IPS-20b (cell line): ENCODE measurements around the gene CERS5.

Source experiments
- H3K27ac ChIP-seq: one replicate; pipeline ENCODE4 v1.5.1; 2013; ENCODE audit warnings: low read length
- H3K27me3 ChIP-seq: 2 replicates; pipeline ENCODE4 v1.6.1; 2013; ENCODE audit warnings: mild to moderate bottlenecking, low read length, inconsistent platforms; ENCODE audit not compliant: insufficient read depth
- H3K36me3 ChIP-seq: 2 replicates; pipeline ENCODE4 v1.6.1; 2013; ENCODE audit warnings: low read depth, mild to moderate bottlenecking, inconsistent platforms, low read length, moderate library complexity; ENCODE audit not compliant: insufficient read depth
- H3K4me1 ChIP-seq: 2 replicates; pipeline ENCODE4 v1.6.1; 2013; ENCODE audit warnings: mild to moderate bottlenecking, control low read depth, inconsistent platforms, low read length, moderate library complexity; ENCODE audit not compliant: insufficient read depth
- H3K4me3 ChIP-seq: 2 replicates; pipeline ENCODE4 v1.5.1; 2013; ENCODE audit warnings: mild to moderate bottlenecking, low read length, inconsistent platforms
- H3K9ac ChIP-seq: 2 replicates; pipeline ENCODE4 v1.6.1; 2013; ENCODE audit warnings: low read depth, mild to moderate bottlenecking, inconsistent platforms, low read length, moderate library complexity
- H3K9me3 ChIP-seq: 2 replicates; pipeline ENCODE4 v1.6.1; 2013; ENCODE audit warnings: mild to moderate bottlenecking, low read depth, low read length, inconsistent platforms; ENCODE audit not compliant: insufficient read depth

Gene CERS5

DNA sequence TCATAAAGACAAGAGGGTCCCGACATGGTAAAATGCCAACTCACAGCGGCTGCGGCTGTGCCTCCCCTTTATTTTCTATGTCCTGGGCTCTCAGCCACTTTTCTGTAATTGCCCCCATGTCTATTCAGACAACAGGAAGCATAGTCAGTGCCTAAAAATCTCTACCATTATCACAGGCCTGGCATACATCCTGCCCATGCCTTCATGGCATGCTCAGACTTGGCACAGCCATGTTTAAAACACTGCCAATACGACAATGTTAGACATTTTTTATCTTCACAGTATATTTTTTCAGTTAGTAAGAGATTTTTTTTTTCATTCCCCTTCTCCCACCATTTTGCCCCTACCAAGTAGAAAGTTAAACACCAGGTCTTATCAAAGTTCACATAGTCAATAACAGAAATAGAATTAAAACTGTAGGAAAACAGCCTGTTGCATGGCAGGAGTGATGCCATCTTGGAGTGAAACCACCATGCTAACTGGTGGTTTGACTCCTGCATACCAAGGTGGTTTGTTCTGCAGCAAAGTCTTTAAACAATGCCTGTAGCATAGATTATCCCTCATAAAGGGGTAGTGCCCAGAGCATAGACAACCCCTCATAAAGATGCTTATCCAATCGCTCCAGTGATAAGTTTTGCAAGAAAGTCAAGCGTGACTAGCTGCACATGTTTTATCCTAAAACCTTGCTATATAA is 18.9 kb upstream of the CERS5 start:
- Histone ChIP-seq H3K4me1 (no peaks in the 10 kb centered on the region), H3K27me3 (no peaks in the 10 kb centered on the region), H3K27ac (no peak overlapping the region), H3K36me3 (peaks cover 40% of the 10 kb centered on the region), H3K9ac (no peak overlapping the region), H3K4me3 (no peak overlapping the region), H3K9me3 (no peaks in the 10 kb centered on the region)

DNA sequence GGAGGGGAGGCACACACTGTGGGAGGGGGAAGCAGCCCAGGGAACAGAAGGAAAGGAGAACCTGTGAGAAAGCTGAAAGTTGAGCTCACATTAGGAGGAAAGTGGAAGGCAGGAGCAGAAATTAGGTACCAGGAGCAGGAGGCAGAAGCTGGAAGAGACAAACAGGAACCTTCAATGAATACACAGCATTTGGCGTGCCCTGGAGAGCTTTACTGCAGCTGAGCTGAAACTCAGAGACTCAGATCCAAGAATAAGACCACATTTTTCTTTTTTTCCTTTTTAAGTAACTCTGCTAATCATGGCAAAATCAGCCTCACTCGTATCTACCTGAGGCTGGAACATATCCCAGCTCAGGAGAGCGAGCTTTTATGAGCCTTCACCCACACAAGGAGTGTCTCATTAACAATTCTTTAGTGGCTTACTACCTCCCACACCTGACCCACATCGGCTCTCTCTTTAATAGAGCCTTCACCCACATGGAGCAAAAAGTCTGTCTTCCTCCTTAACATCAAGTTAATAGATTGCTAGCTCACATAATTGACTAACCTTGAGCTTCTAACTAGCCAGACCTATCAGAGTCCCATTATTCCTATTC is 18.2 kb upstream of the CERS5 start:
- no peaks in the 10 kb centered on the region for H3K4me1 ChIP-seq
- H3K9me3 ChIP-seq: no peaks in the 10 kb centered on the region
- H3K27ac ChIP-seq: no peak overlapping the region
- H3K4me3 ChIP-seq: no peak overlapping the region
- peaks cover 40% of the 10 kb centered on the region for H3K36me3 ChIP-seq
- H3K9ac ChIP-seq: no peak overlapping the region
- H3K27me3 ChIP-seq: no peaks in the 10 kb centered on the region

DNA sequence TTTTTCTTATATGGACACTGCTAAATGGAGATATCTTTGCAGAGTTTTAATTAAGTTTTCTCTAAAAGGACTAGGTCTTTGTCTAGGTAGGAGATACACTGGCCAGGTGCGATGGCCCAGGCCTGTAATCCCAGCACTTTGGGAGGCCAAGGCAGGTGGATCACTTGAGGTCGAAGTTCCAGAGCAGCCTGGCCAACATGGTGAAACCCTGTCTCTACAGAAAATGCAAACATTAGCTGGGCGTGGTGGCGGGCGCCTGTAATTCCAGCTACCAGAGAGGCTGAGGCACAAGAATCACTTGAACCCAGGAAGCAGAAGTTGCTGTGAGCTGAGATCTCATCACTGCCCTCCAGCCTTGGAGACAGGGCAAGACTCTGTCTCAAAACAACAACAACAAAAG is 17.1 kb upstream of the CERS5 start:
- no peak overlapping the region for H3K27ac ChIP-seq
- no peak overlapping the region for H3K9ac ChIP-seq
- no peak overlapping the region for H3K4me3 ChIP-seq
- no peaks in the 10 kb centered on the region for H3K27me3 ChIP-seq
- H3K9me3 ChIP-seq: no peaks in the 10 kb centered on the region
- H3K4me1 ChIP-seq: no peaks in the 10 kb centered on the region
- peaks cover 41% of the 10 kb centered on the region for H3K36me3 ChIP-seq

DNA sequence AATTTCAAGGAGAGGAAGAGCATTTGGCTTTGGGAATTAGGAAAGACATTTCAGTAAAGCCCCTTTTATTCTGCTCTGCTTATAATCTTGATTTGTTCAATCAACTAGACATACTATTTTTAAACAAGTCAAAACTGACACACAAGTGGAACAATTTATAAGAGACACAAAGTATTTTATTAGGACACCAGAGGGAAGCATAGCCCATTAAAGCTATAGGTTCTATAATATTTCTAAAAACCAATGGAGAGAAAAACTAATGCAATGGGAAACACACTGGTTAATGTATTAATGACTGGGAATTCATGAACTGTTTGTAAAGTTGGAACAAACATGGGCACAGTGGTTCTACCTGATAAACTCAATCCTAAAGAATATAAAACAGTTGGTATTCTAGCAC is 15.3 kb upstream of the CERS5 start:
- H3K4me1 ChIP-seq: no peaks in the 10 kb centered on the region
- no peak overlapping the region for H3K9ac ChIP-seq
- no peak overlapping the region for H3K4me3 ChIP-seq
- H3K27me3 ChIP-seq: no peaks in the 10 kb centered on the region
- H3K27ac ChIP-seq: no peak overlapping the region
- H3K9me3 ChIP-seq: no peaks in the 10 kb centered on the region
- H3K36me3 ChIP-seq: peaks cover 40% of the 10 kb centered on the region

DNA sequence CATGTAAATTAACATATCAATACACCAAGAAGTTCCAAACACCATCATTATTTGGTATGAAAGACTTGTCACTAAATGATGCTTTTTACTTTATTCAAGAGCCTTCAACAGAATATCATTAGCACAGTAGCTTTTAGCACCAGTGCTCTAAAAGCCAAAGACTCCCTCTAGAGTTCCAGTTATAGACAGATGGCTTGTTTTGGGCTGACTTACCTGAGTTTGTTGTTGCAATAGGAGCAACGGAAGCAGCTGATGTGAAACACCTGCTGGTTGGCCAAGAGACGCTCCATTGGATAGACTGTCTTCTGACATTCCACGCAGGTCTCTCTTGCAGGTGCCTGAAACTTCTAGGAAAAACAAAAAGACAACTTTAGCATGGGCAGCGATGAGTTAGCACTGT is 14.5 kb upstream of the CERS5 start:
- Histone ChIP-seq H3K4me1 (no peaks in the 10 kb centered on the region), H3K27ac (no peak overlapping the region), H3K4me3 (no peak overlapping the region), H3K36me3 (peaks cover 48% of the 10 kb centered on the region), H3K27me3 (no peaks in the 10 kb centered on the region), H3K9ac (no peak overlapping the region), H3K9me3 (no peaks in the 10 kb centered on the region)

DNA sequence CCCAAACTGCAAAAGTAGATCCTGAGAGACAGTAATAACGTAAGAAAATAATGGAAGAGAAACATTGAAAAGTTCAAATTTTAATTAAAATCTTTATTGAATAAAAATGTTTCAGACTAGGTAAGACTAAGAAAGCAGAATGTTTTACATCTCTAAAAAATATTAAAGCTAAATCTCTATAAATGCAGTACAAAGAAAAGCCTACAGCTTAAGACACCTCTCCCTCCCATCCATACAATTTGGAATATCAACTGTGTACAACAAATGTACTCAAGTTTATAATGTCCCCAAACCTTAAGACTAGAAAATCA is 8.5 kb upstream of the CERS5 start:
- H3K9ac ChIP-seq: no peak overlapping the region
- H3K4me1 ChIP-seq: no peaks in the 10 kb centered on the region
- H3K4me3 ChIP-seq: no peak overlapping the region
- no peaks in the 10 kb centered on the region for H3K27me3 ChIP-seq
- no peaks in the 10 kb centered on the region; the same call in 1 of the 2 replicates for H3K9me3 ChIP-seq
- H3K36me3 ChIP-seq: peaks cover 33% of the 10 kb centered on the region
- no peak overlapping the region for H3K27ac ChIP-seq

DNA sequence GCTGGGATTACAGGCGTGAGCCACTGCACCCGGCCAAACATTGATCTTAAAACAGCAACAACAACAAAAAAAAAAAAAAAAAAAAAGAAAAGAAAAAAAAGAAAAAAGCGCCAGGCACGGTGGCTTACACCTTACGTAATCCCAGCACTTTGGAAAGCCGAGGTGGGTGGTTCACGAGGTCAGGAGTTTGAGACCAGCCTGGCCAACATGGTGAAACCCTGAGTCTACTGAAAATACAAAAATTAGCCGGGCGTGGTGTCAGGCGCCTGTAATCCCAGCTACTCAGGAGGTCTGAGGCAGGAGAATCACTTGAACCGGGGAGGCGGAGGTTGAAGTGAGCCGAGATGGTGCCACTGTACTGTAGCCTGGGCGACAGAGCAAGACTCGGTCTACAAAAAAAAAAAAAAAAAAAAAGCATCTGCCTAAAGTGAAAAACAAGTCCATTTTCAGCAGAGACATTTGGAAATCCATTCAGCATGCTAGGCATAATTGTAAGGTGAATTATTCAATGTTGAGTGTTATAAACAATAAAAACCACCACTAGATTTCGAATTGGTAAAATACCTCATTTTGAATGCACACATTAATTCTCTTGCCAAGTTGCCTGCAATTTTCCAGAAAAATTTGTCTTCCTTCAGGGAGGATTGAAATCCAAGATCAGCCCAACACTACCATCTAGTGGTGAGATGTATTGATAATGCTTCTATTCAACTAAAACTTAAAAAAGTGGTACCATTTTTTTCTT is 8.0 kb upstream of the CERS5 start:
- no peak overlapping the region for H3K9ac ChIP-seq
- H3K27me3 ChIP-seq: no peaks in the 10 kb centered on the region
- H3K4me3 ChIP-seq: no peak overlapping the region
- H3K9me3 ChIP-seq: peaks cover 1% of the 10 kb centered on the region
- no peak overlapping the region for H3K27ac ChIP-seq
- no peaks in the 10 kb centered on the region for H3K4me1 ChIP-seq
- H3K36me3 ChIP-seq: peaks cover 27% of the 10 kb centered on the region

DNA sequence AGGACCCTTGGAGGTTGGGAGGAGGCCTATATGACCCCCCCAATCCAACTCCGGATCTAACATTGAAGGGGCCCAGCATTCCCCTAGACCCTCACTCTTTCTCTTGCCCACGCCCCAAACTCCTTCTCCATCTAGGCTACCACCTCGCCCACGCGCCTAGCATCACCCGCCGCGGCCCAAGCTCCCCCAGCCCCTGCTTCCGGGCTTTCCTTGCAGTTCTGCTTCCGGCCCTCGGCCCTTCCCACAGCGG is 445 bp downstream of the CERS5 start:
- peaks cover 7% of the 10 kb centered on the region for H3K9me3 ChIP-seq
- peaks cover 4% of the 10 kb centered on the region for H3K4me1 ChIP-seq
- peak overlapping the region; percentile 54 for H3K27ac ChIP-seq
- peak overlapping the region; percentile 99; the same call in 1 of the 2 replicates for H3K9ac ChIP-seq
- H3K27me3 ChIP-seq: no peaks in the 10 kb centered on the region
- H3K36me3 ChIP-seq: no peaks in the 10 kb centered on the region
- peak overlapping the region; percentile 100 for H3K4me3 ChIP-seq

DNA sequence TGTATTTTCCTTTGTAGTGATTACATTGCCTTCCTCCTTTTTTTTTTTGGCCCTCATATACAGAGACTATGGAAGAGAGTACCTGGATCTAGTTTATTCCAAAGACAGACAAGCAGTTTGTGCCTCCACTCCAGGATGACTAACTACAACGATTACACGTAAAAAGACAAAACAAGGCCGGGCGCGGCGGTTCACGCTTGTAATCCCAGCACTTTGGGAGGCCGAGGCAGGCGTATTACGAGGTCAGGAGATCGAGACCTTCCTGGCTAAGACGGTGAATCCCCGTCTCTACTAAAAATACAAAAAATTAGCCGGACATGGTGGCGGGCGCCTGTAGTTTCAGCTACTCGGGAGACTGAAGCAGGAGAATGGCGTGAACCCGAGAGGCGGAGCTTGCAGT is 2.2 kb downstream of the CERS5 start:
- no peak overlapping the region for H3K9ac ChIP-seq
- H3K36me3 ChIP-seq: no peaks in the 10 kb centered on the region
- no peak overlapping the region for H3K27ac ChIP-seq
- H3K27me3 ChIP-seq: no peaks in the 10 kb centered on the region
- H3K4me1 ChIP-seq: peaks cover 4% of the 10 kb centered on the region
- H3K9me3 ChIP-seq: peaks cover 4% of the 10 kb centered on the region
- no peak overlapping the region for H3K4me3 ChIP-seq

DNA sequence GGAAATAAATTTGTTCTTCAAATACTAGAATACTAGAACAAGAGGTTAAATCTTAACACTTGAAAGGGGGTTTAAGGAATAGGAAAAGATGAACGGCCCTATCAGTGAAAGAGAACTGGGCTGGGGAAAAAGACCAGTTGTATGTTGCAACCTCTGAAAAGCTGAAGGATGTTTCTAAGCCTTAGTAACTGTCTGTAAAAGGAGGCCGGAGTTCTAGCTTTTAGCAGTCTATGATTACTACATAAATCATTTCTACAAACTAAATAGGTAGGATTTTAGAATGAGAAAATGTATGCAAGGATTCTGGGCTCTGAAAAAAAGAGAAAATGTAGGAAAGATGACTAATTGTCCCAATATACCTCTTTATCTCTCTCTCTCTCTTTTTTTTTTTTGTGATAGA is 4.9 kb downstream of the CERS5 start:
- H3K4me1 ChIP-seq: peaks cover 4% of the 10 kb centered on the region
- no peaks in the 10 kb centered on the region for H3K27me3 ChIP-seq
- H3K4me3 ChIP-seq: no peak overlapping the region
- H3K27ac ChIP-seq: no peak overlapping the region
- H3K9ac ChIP-seq: no peak overlapping the region
- no peaks in the 10 kb centered on the region for H3K36me3 ChIP-seq
- H3K9me3 ChIP-seq: no peaks in the 10 kb centered on the region

DNA sequence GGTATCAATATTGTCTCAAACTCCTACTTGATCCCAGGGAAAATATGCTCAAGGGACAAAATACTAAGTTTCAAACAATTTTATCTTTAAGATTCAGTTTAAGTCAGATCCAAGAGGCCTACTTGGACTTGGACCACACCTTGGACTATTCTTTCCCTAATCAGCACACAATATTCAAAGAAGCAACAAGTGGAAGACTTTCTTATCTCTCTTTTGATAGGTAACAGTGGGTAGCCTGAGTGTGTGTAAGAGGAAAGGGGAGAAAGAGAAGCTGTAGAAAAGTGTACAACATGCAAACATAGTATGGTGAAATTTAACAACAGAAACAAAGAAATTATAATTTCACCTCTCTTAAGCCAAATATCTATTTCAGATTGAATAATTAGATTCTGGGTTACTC is 6.5 kb downstream of the CERS5 start:
- Histone ChIP-seq H3K27me3 (no peaks in the 10 kb centered on the region), H3K36me3 (no peaks in the 10 kb centered on the region), H3K4me1 (peaks cover 4% of the 10 kb centered on the region), H3K4me3 (no peak overlapping the region), H3K9ac (no peak overlapping the region), H3K27ac (no peak overlapping the region), H3K9me3 (no peaks in the 10 kb centered on the region)

DNA sequence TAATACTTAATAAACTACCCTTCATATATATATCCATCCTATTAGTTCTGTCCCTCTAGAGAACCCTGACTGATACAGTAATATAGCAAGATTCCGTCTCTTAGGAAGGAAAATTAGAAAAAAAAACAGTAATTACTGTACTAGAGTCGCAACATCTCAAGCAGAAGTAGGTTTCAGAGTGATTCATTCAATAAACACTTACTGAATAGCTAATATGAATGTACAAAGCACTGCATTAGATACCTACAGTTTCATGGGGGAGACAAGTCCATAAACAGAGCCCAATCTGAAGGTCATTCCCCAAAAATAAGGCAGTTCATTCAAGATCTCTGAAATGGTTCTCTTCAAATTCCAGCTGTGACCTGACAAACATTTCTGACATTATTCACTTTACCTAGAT is 9.9 kb downstream of the CERS5 start:
- Histone ChIP-seq H3K4me3 (no peak overlapping the region), H3K9me3 (no peaks in the 10 kb centered on the region), H3K9ac (no peak overlapping the region), H3K27ac (no peak overlapping the region), H3K4me1 (no peaks in the 10 kb centered on the region), H3K27me3 (no peaks in the 10 kb centered on the region), H3K36me3 (no peaks in the 10 kb centered on the region)
